ENCODE results near the gene LRRC2.

DNA sequence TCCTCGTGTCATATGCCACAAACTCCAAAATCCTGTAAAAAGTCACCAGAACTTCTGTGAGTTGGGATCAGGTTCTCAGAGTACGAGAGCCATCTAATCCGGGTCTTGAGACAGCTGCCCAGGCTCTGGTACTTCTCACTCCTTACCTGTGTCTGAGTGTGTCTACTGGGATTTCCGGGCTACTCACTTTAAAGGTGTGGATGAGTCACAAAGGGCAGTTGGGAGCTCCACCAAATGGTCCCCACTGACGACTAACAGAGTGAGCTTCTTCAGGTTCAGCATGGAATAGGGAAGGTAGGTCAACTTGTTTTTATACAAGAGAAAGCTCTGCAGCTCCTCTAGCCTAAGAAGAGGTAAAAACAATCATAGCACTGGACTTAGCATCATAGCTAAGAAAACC lies 38.9 kb downstream of the LRRC2 start:
- TF ChIP-seq ETV5 (CRISPR knock-in tag; IDR thresholded peaks at IDR 0.05; ENCODE audit: borderline replicate concordance), result no peak
- no peak for TF ChIP-seq ZNF253 (CRISPR knock-in tag; IDR thresholded peaks at IDR 0.05; ENCODE audit: borderline replicate concordance)
- TF ChIP-seq SMARCC2 (IDR thresholded peaks at IDR 0.05), result no peak

All from HepG2 (cell line).